Thyroid gland (tissue), 4 donors: ENCODE data around the gene ZBP1.

Experiments used
- CTCF ChIP-seq, 6 experiments: fragments of 200-600 bp in 3 of 6; fragments of 450-650 bp in 3 of 6; sonication (generic) in 3 of 6; IDR thresholded peaks; one replicate each; pipeline ENCODE4 v1.5.1; 2016 to 2019; ENCODE audit warnings: antibody characterized with exemption in 6 of 6, mild to moderate bottlenecking in 2 of 6, inconsistent platforms in 1 of 6, moderate library complexity in 1 of 6
- POLR2A ChIP-seq, 2 donors: fragments of 450-650 bp; IDR thresholded peaks; one replicate each; pipeline ENCODE4 v1.6.1; 2017; ENCODE audit warnings: antibody characterized with exemption in 2 of 2, mild to moderate bottlenecking in 2 of 2, moderate library complexity in 1 of 2

GRCh38 chr20:57579331-57579897 is 40.8 kb downstream of the ZBP1 start:
- TF ChIP-seq CTCF (IDR thresholded peaks at IDR 0.05) = no peak
- TF ChIP-seq POLR2A (IDR thresholded peaks at IDR 0.05) = no peak
